ENCODE measurements around the gene SLFN12.

- TF ChIP-seq, protein P1, sequence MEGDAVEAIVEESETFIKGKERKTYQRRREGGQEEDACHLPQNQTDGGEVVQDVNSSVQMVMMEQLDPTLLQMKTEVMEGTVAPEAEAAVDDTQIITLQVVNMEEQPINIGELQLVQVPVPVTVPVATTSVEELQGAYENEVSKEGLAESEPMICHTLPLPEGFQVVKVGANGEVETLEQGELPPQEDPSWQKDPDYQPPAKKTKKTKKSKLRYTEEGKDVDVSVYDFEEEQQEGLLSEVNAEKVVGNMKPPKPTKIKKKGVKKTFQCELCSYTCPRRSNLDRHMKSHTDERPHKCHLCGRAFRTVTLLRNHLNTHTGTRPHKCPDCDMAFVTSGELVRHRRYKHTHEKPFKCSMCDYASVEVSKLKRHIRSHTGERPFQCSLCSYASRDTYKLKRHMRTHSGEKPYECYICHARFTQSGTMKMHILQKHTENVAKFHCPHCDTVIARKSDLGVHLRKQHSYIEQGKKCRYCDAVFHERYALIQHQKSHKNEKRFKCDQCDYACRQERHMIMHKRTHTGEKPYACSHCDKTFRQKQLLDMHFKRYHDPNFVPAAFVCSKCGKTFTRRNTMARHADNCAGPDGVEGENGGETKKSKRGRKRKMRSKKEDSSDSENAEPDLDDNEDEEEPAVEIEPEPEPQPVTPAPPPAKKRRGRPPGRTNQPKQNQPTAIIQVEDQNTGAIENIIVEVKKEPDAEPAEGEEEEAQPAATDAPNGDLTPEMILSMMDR (IDR thresholded peaks at IDR 0.05): no peak
- TF ChIP-seq POLR2A (IDR thresholded peaks at IDR 0.05) (no peak), POLR2AphosphoS5 (IDR thresholded peaks at IDR 0.05) (no peak)
These were observed 15.2 kb upstream of the SLFN12 start for GRCh38 chr17:35447499-35447898.

All from breast epithelium (tissue), 3 donors.